Measurements from ENCODE around the gene CEP83. TPM values are rescaled to one million over a fixed set of nuclear protein-coding genes. Genes with fewer than 3 reads are reported as not detected.

The CEP83 gene
- total RNA-seq, 1 experiment from 2014 or later, result 26.2 TPM

- TF ChIP-seq, protein P1, sequence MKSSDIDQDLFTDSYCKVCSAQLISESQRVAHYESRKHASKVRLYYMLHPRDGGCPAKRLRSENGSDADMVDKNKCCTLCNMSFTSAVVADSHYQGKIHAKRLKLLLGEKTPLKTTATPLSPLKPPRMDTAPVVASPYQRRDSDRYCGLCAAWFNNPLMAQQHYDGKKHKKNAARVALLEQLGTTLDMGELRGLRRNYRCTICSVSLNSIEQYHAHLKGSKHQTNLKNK (CRISPR knock-in tag; IDR thresholded peaks at IDR 0.05), result no peak
- TF ChIP-seq CREB1 (CRISPR knock-in tag; IDR thresholded peaks at IDR 0.05), result peak; percentile 85; the same call in 1 of the 2 replicates
- TF ChIP-seq NFE2L1 (CRISPR knock-in tag; IDR thresholded peaks at IDR 0.05), result peak; percentile 70; the same call in 1 of the 2 replicates
- TF ChIP-seq, protein P2, sequence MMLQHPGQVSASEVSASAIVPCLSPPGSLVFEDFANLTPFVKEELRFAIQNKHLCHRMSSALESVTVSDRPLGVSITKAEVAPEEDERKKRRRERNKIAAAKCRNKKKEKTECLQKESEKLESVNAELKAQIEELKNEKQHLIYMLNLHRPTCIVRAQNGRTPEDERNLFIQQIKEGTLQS (CRISPR knock-in tag; conservative IDR thresholded peaks at IDR 0.05), result no peak
- TF ChIP-seq, protein P3, sequence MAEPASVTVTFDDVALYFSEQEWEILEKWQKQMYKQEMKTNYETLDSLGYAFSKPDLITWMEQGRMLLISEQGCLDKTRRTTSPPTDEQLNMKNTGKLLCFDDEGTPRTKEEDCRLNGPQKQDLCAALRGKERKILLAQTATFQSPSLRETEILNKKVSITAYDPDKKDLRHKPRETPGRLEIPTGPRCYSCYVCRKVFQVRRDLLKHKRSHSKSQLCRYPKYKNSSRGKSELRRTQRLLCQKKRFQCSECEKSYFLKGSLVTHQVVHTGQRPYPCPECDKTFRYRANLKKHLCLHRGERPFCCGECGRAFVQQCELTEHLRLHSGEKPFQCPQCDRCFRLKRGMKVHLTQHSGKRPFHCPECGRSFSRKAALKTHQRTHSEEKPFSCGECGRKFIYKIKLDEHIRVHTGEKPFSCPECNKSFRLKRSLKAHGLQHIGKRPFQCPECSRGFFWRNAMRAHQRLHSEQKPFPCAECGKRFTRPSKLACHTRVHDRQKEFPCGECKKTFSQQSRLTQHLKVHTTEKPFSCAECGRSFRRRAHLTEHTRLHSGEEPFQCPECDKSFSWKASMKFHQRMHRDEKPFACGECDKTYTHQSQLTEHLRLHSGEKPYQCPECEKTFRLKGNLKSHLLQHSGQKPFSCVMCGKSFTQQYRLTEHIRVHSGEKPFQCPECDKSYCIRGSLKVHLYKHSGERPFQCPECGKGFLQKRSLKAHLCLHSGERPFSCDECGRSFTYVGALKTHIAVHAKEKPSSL (CRISPR knock-in tag; conservative IDR thresholded peaks at IDR 0.05), result no peak
- TF ChIP-seq MXD4 (CRISPR knock-in tag; IDR thresholded peaks at IDR 0.05; ENCODE audit: borderline replicate concordance), result no peak
- no peak for TF ChIP-seq TEAD4 (CRISPR knock-in tag; IDR thresholded peaks at IDR 0.05)
- peak; percentile 67; the same call in 1 of the 2 replicates for TF ChIP-seq SMAD3 (CRISPR knock-in tag; IDR thresholded peaks at IDR 0.05; ENCODE audit: borderline replicate concordance)
- no peak for TF ChIP-seq ZNF138 (CRISPR knock-in tag; conservative IDR thresholded peaks at IDR 0.05)
- peak; percentile 95 for TF ChIP-seq HMGXB4 (CRISPR knock-in tag; IDR thresholded peaks at IDR 0.05)
- TF ChIP-seq ZNF219 (CRISPR knock-in tag; IDR thresholded peaks at IDR 0.05; ENCODE audit: borderline replicate concordance), result no peak
- TF ChIP-seq NR3C1 (CRISPR knock-in tag; conservative IDR thresholded peaks at IDR 0.05; ENCODE audit: low read depth), result no peak
- TF ChIP-seq ATF1 (CRISPR knock-in tag; IDR thresholded peaks at IDR 0.05), result peak; percentile 32; the same call in 1 of the 2 replicates
- TF ChIP-seq RORB (CRISPR knock-in tag; IDR thresholded peaks at IDR 0.05), result no peak
- TF ChIP-seq ESRRA (CRISPR knock-in tag; IDR thresholded peaks at IDR 0.05; ENCODE audit: borderline replicate concordance), result no peak
- TF ChIP-seq TCF7 (CRISPR knock-in tag; IDR thresholded peaks at IDR 0.05; ENCODE audit: low read depth), result peak; percentile 41; the same call in 1 of the 2 replicates
- no peak; the same call in 1 of the 2 replicates for TF ChIP-seq E2F4 (CRISPR knock-in tag; IDR thresholded peaks at IDR 0.05; ENCODE audit: borderline replicate concordance, low read depth)
- TF ChIP-seq, protein P4, sequence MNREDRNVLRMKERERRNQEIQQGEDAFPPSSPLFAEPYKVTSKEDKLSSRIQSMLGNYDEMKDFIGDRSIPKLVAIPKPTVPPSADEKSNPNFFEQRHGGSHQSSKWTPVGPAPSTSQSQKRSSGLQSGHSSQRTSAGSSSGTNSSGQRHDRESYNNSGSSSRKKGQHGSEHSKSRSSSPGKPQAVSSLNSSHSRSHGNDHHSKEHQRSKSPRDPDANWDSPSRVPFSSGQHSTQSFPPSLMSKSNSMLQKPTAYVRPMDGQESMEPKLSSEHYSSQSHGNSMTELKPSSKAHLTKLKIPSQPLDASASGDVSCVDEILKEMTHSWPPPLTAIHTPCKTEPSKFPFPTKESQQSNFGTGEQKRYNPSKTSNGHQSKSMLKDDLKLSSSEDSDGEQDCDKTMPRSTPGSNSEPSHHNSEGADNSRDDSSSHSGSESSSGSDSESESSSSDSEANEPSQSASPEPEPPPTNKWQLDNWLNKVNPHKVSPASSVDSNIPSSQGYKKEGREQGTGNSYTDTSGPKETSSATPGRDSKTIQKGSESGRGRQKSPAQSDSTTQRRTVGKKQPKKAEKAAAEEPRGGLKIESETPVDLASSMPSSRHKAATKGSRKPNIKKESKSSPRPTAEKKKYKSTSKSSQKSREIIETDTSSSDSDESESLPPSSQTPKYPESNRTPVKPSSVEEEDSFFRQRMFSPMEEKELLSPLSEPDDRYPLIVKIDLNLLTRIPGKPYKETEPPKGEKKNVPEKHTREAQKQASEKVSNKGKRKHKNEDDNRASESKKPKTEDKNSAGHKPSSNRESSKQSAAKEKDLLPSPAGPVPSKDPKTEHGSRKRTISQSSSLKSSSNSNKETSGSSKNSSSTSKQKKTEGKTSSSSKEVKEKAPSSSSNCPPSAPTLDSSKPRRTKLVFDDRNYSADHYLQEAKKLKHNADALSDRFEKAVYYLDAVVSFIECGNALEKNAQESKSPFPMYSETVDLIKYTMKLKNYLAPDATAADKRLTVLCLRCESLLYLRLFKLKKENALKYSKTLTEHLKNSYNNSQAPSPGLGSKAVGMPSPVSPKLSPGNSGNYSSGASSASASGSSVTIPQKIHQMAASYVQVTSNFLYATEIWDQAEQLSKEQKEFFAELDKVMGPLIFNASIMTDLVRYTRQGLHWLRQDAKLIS (CRISPR knock-in tag; IDR thresholded peaks at IDR 0.05; ENCODE audit: borderline replicate concordance), result peak; percentile 80; the same call in 1 of the 2 replicates
- TF ChIP-seq ZNF416 (CRISPR knock-in tag; IDR thresholded peaks at IDR 0.05), result no peak
- no peak for TF ChIP-seq ZNF317 (CRISPR knock-in tag; IDR thresholded peaks at IDR 0.05; ENCODE audit: borderline replicate concordance, low read depth)
- TF ChIP-seq ZBTB43 (CRISPR knock-in tag; IDR thresholded peaks at IDR 0.05), result no peak; the same call in none of the 2 replicates
- peak; percentile 81 for TF ChIP-seq ZNF281 (CRISPR knock-in tag; IDR thresholded peaks at IDR 0.05)
- peak; percentile 88 for TF ChIP-seq FOXP1 (CRISPR knock-in tag; IDR thresholded peaks at IDR 0.05; ENCODE audit: borderline replicate concordance)
Observed at GRCh38 chr12:94459728-94460615, at the start of gene CEP83 (continued).
